DND-41 (cell line): ENCODE measurements around the gene EXT2.

Experiments used
- EZH2 ChIP-seq: IDR thresholded peaks from 3 replicates; pipeline ENCODE4 v1.6.1; 2012; ENCODE audit warnings: borderline replicate concordance, low read depth, mild to moderate bottlenecking, moderate library complexity, low read length, inconsistent platforms; ENCODE audit not compliant: severe bottlenecking
- TF ChIP-seq, protein P1 (sequence below): IDR thresholded peaks from 2 replicates; pipeline ENCODE4 v1.5.1; 2012; ENCODE audit warnings: borderline replicate concordance, low read length, moderate library complexity, mild to moderate bottlenecking; ENCODE audit not compliant: poor library complexity, severe bottlenecking; ENCODE audit errors: extremely low read depth

DNA sequence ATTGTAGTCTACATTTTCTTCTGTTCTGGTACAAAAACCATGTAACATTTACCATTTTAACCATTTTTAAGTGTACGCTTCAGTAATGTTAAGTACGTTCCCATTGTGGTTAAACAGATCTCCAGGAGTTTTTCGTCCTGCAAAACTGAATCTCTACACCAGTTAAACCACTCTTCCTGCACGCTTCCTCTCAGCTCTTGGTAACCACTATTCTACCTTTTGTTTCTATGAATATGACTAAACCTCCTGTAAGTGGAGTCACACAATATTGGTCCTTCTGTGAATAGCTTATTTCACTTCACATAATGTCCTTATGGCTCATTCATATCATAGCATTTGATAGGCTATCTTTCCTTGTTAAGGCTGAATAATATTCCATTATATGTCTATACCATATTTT lies 7.1 kb upstream of the EXT2 start:
- TF ChIP-seq, protein P1, sequence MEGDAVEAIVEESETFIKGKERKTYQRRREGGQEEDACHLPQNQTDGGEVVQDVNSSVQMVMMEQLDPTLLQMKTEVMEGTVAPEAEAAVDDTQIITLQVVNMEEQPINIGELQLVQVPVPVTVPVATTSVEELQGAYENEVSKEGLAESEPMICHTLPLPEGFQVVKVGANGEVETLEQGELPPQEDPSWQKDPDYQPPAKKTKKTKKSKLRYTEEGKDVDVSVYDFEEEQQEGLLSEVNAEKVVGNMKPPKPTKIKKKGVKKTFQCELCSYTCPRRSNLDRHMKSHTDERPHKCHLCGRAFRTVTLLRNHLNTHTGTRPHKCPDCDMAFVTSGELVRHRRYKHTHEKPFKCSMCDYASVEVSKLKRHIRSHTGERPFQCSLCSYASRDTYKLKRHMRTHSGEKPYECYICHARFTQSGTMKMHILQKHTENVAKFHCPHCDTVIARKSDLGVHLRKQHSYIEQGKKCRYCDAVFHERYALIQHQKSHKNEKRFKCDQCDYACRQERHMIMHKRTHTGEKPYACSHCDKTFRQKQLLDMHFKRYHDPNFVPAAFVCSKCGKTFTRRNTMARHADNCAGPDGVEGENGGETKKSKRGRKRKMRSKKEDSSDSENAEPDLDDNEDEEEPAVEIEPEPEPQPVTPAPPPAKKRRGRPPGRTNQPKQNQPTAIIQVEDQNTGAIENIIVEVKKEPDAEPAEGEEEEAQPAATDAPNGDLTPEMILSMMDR: no peak
- TF ChIP-seq EZH2: no peak
